ENCODE measurements around the gene XAGE1B.
"Not testable (repeated sequence)": the region's sequence is repeated elsewhere in the genome, so short reads cannot be mapped to it uniquely, and the experiment has no call there.

- not testable (repeated sequence) for TF ChIP-seq CTCF (IDR thresholded peaks at IDR 0.05; ENCODE audit: borderline replicate concordance, extremely low read depth, low read length, poor library complexity, severe bottlenecking); EZH2 (IDR thresholded peaks at IDR 0.05; ENCODE audit: borderline replicate concordance, low read depth, low read length, severe bottlenecking)
These were observed 31.9 kb upstream of the XAGE1B start for GRCh38 chrX:52548769-52549168.
